Osteocyte (in vitro differentiated cells): ENCODE data around the gene RABL2B. TPM values are rescaled to one million over a fixed set of nuclear protein-coding genes. Genes with fewer than 3 reads are reported as not detected.
A peak's percentile ranks its signal among the peaks of the same experiment; 100 is the strongest.
"Not testable (repeated sequence)": the region's sequence is repeated elsewhere in the genome, so short reads cannot be mapped to it uniquely, and the experiment has no call there.

ENCODE experiments used
- DNase-seq: peaks from one replicate; pipeline ENCODE4 v3.0.0; 2021; ENCODE audit warnings: mixed read lengths; ENCODE audit not compliant: unreplicated experiment; ENCODE audit errors: extremely low spot score
- H3K27ac Mint-ChIP-seq: one replicate; pipeline ENCODE4 v1.8.0; 2021; ENCODE audit warnings: mild to moderate bottlenecking, mixed read lengths; ENCODE audit not compliant: unreplicated experiment
- H3K27me3 Mint-ChIP-seq: one replicate; pipeline ENCODE4 v1.8.0; 2021; ENCODE audit warnings: mixed read lengths; ENCODE audit not compliant: unreplicated experiment
- H3K36me3 Mint-ChIP-seq: one replicate; pipeline ENCODE4 v1.8.0; 2021; ENCODE audit warnings: mixed read lengths; ENCODE audit not compliant: unreplicated experiment
- H3K4me1 Mint-ChIP-seq: one replicate; pipeline ENCODE4 v1.8.0; 2021; ENCODE audit warnings: mixed read lengths; ENCODE audit not compliant: unreplicated experiment
- H3K4me3 Mint-ChIP-seq: one replicate; pipeline ENCODE4 v1.8.0; 2021; ENCODE audit warnings: mild to moderate bottlenecking, moderate library complexity, mixed read lengths; ENCODE audit not compliant: unreplicated experiment
- H3K9me3 Mint-ChIP-seq: one replicate; pipeline ENCODE4 v1.8.0; 2021; ENCODE audit warnings: mixed read lengths; ENCODE audit not compliant: unreplicated experiment
- long read RNA-seq: library from polyadenylated mRNA; unstranded; transcript quantifications from one replicate; pipeline ENCODE4 v2.0.0, GENCODE V29; 2021
- total RNA-seq: library from RNA; stranded (reverse); gene quantifications from 2 replicates; pipeline ENCODE4 v1.2.1, GENCODE V29; 2021
- TF ChIP-seq, protein P1 (sequence below): fragments of 200-600 bp; sonication (generic); IDR thresholded peaks from 2 replicates; pipeline ENCODE4 v1.5.0; 2021; ENCODE audit warnings: antibody characterized with exemption, mild to moderate bottlenecking, moderate library complexity

Gene RABL2B
- 41.6 and 42.1 TPM in 2 replicates for total RNA-seq
- long read RNA-seq, partial matches to known transcripts: 1 of 19 reads
- long read RNA-seq, other reads (novel, unspliced or antisense): 12 of 19 reads

DNA sequence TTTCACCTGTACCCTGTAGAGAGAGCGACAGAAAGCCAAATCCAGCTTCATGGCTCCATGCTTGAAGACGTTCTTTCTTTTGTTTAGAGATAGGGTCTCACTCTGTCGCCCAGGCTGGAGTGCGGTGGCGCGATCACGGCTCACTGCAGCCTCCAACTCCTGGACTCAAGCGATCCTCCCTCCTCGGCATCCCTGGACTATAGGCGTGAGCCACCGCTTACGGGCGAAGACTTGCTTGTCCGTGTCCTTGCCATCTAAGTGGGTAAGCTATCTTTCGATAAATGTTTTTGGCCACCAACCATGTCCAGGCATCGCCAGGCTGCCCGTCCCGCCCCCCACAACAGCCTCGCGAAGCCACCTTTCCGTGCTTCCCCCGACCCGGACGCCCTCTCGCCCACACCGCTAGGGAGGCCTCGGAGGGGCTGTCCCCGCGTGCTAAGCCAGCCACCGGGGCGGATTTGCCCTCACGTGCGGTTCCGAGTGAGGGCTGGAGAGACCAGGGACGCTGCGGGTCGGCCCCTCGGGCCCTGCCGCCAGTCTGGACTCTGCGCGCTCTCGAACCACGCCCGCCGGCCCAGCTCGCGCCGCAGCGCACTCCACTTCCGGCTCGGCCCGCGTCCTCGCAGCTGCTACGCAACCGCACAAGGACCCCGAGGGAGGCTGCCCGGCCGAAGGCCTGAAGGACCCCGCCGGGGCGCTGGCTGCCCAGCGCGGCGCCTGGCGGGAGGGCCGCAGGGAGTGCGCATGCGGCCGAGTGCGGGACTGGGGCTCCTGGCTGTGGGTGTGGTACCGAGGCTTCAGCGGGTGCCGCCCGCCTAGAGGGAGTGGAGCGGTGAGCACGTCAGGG, at the start of gene RABL2B:
TSS of gene RABL2B (minus strand) at position 604 of the 847 bp plus-strand sequence. CDS start 1,342 bp downstream, outside the sequence.
- Mint-ChIP-seq H3K4me3 (peak within 1 kb of the TSS; percentile 89), H3K27ac (peak within 1 kb of the TSS; percentile 62)
- DNase-seq: peak; percentile 97
- not testable (repeated sequence) for H3K27me3 Mint-ChIP-seq, H3K36me3 Mint-ChIP-seq, H3K9me3 Mint-ChIP-seq, H3K4me1 Mint-ChIP-seq

GRCh38 chr22:50786936-50787335, 3.5 kb upstream of the RABL2B start:
- not testable (repeated sequence) for H3K36me3 Mint-ChIP-seq, H3K4me1 Mint-ChIP-seq, H3K9me3 Mint-ChIP-seq, H3K4me3 Mint-ChIP-seq, H3K27me3 Mint-ChIP-seq, DNase-seq, H3K27ac Mint-ChIP-seq

DNA sequence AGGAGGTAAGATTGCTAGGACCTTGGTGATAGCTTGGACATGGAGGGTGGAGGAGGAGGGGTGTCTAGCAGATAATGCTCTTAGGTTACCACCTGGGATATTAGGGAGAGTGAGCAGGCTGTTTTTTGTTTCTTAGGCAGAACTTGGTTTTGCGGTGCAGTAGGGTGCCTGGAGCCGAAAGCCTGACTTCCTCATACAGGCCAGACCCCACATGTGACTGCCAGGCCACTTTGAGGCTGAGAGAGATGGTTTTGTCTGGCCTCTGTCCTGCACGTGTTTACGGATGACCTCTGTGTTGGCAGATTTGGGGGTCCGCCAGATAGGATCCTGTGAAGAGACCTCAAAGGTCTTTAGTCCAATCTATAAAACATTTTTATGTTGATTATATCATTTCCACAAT, 1.9 kb upstream of the RABL2B start:
- not testable (repeated sequence) for H3K9me3 Mint-ChIP-seq, H3K4me1 Mint-ChIP-seq, H3K27me3 Mint-ChIP-seq, H3K36me3 Mint-ChIP-seq, H3K27ac Mint-ChIP-seq
- peak overlapping the region; percentile 52 for H3K4me3 Mint-ChIP-seq
- peak; percentile 34 for DNase-seq

- Mint-ChIP-seq H3K27ac (peak overlapping the region; percentile 62), H3K4me3 (peak overlapping the region; percentile 89)
- H3K4me1 Mint-ChIP-seq, H3K9me3 Mint-ChIP-seq, H3K27me3 Mint-ChIP-seq, H3K36me3 Mint-ChIP-seq: not testable (repeated sequence)
- DNase-seq: peak; percentile 38
These were observed 442 bp upstream of the RABL2B start for GRCh38 chr22:50783880-50784276.

GRCh38 chr22:50782253-50782652, 1.2 kb downstream of the RABL2B start:
- not testable (repeated sequence) for H3K27ac Mint-ChIP-seq, DNase-seq, H3K4me1 Mint-ChIP-seq, H3K36me3 Mint-ChIP-seq, H3K27me3 Mint-ChIP-seq, H3K9me3 Mint-ChIP-seq
- H3K4me3 Mint-ChIP-seq: peak overlapping the region; percentile 59

GRCh38 chr22:50780244-50780643, 3.2 kb downstream of the RABL2B start:
- H3K9me3 Mint-ChIP-seq, H3K27me3 Mint-ChIP-seq, H3K4me1 Mint-ChIP-seq: not testable (repeated sequence)

DNA sequence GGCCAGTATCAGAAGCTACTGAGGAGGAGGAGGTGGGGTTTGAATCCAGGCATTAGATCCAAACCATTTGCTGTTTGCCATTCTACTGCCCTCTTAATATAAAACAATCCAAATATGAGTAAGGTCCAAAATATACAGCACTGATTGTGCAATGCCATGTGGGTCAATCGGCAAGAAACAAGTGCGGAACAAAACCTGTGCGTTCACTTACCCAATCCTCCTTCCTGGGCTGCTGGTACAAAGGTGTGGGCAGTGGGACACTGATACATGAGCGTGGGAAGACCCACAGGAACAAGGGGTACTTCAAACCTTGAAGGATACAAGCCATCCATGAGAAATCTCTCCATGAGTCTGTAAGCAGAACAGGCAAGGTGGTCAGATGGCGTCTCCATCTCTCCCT, 5.8 kb downstream of the RABL2B start:
- not testable (repeated sequence) for H3K27ac Mint-ChIP-seq, H3K4me1 Mint-ChIP-seq, H3K27me3 Mint-ChIP-seq, H3K9me3 Mint-ChIP-seq, DNase-seq, H3K36me3 Mint-ChIP-seq, H3K4me3 Mint-ChIP-seq

More at GRCh38 chr22:50780244-50780643, 3.2 kb downstream of the RABL2B start:
- H3K4me3 Mint-ChIP-seq, DNase-seq, H3K36me3 Mint-ChIP-seq, H3K27ac Mint-ChIP-seq: not testable (repeated sequence)

DNA sequence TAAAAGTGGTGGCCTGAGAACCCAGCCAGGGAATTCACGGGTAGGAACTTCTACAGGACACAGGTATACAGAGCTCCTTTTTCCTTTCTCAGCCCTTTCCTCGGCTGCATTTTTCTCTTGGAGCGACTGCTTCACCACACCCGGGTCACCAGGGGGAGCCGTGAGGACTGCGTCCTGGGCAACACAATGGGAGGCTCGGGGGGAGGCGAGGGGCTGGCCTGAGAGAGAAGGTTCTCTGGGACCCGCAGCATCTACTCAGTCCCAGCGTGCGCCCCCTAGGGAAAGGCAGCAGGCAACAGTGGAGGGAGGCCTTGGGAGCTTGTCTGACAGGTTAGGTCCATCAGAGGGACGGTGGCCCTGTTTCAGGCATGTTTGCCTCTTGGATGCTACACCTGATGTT, 8.3 kb downstream of the RABL2B start:
- not testable (repeated sequence) for H3K36me3 Mint-ChIP-seq, H3K9me3 Mint-ChIP-seq, DNase-seq, H3K27ac Mint-ChIP-seq, H3K4me3 Mint-ChIP-seq, H3K4me1 Mint-ChIP-seq, H3K27me3 Mint-ChIP-seq
- TF ChIP-seq, protein P1, sequence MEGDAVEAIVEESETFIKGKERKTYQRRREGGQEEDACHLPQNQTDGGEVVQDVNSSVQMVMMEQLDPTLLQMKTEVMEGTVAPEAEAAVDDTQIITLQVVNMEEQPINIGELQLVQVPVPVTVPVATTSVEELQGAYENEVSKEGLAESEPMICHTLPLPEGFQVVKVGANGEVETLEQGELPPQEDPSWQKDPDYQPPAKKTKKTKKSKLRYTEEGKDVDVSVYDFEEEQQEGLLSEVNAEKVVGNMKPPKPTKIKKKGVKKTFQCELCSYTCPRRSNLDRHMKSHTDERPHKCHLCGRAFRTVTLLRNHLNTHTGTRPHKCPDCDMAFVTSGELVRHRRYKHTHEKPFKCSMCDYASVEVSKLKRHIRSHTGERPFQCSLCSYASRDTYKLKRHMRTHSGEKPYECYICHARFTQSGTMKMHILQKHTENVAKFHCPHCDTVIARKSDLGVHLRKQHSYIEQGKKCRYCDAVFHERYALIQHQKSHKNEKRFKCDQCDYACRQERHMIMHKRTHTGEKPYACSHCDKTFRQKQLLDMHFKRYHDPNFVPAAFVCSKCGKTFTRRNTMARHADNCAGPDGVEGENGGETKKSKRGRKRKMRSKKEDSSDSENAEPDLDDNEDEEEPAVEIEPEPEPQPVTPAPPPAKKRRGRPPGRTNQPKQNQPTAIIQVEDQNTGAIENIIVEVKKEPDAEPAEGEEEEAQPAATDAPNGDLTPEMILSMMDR: peak; percentile 41

- not testable (repeated sequence) for H3K36me3 Mint-ChIP-seq, DNase-seq, H3K27me3 Mint-ChIP-seq, H3K4me1 Mint-ChIP-seq, H3K27ac Mint-ChIP-seq, H3K9me3 Mint-ChIP-seq, H3K4me3 Mint-ChIP-seq
These were observed 19.1 kb downstream of the RABL2B start for GRCh38 chr22:50764288-50764687.

DNA sequence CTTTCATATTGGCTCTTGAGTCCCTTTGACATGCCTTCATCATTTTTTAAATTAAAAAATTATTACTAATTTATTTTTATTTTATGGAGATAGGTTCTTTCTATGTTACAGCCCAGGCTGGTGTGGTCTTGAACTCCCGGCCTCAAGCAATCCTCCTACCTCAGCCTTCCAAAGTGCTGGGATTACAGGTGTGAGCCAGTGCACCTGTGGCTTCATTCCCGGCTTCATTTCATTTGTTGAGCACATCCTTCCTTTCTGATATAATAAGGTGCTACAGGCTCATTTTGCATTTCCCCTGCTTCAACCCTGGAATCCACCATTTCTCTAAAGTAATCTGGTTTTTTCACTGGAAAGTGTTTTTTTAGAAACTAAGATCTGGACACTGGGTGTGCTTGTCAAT, 21.6 kb downstream of the RABL2B start:
- H3K9me3 Mint-ChIP-seq, H3K4me3 Mint-ChIP-seq, H3K4me1 Mint-ChIP-seq, H3K27me3 Mint-ChIP-seq, DNase-seq, H3K27ac Mint-ChIP-seq, H3K36me3 Mint-ChIP-seq: not testable (repeated sequence)

DNA sequence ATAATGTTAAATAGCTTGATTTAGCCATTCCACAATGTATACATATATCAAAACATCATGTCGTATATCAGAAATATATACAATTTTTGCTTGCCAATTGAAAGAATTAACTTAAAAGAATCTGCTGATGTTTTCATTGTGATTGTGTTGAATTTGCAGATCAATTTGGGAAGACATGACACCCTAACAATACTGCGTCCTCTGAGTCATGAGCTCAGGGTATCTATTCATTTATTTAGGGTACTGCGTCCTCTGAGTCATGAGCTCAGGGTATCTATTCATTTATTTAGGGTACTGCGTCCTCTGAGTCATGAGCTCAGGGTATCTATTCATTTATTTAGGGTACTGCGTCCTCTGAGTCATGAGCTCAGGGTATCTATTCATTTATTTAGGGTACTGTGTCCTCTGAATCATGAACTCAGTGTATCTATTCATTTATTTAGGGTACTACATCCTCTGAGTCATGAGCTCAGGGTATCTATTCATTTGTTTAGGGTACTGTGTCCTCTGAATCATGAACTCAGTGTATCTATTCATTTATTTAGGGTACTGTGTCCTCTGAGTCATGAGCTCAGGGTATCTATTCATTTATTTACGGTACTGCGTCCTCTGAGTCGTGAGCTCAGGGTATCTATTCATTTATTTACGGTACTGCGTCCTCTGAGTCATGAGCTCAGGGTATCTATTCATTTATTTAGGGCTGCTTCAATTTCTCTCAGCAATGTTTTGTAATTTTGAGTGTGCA, 23.7 kb downstream of the RABL2B start:
- H3K9me3 Mint-ChIP-seq, H3K4me3 Mint-ChIP-seq, H3K36me3 Mint-ChIP-seq, H3K27me3 Mint-ChIP-seq, H3K27ac Mint-ChIP-seq, DNase-seq, H3K4me1 Mint-ChIP-seq: not testable (repeated sequence)
